HG02642 (cell line): ENCODE measurements around the gene MAD1L1.

ENCODE experiments used
- ATAC-seq: cut with Tn5 transposase; IDR thresholded peaks from one replicate; pipeline ENCODE4 v1.9.1; 2021; ENCODE audit warnings: mild to moderate bottlenecking; ENCODE audit not compliant: unreplicated experiment, poor library complexity

Gene MAD1L1

GRCh38 chr7:2259480-2259879, 26.7 kb upstream of the MAD1L1 start:
- no peak for ATAC-seq

- peak; percentile 54 for ATAC-seq
These were observed 26.1 kb upstream of the MAD1L1 start for GRCh38 chr7:2258661-2259365.

- ATAC-seq, result no peak
These were observed 24.9 kb upstream of the MAD1L1 start for GRCh38 chr7:2257651-2258050.

- no peak for ATAC-seq
These were observed 24.4 kb upstream of the MAD1L1 start for GRCh38 chr7:2257046-2257551.

- no peak for ATAC-seq
These were observed 23.7 kb upstream of the MAD1L1 start for GRCh38 chr7:2256306-2257045.

GRCh38 chr7:2255145-2256139, 22.7 kb upstream of the MAD1L1 start:
- ATAC-seq, result no peak

- ATAC-seq, result no peak
These were observed 21.8 kb upstream of the MAD1L1 start for GRCh38 chr7:2254429-2255144.

GRCh38 chr7:2253525-2254244, 20.9 kb upstream of the MAD1L1 start:
- no peak for ATAC-seq

- no peak for ATAC-seq
These were observed 20.3 kb upstream of the MAD1L1 start for GRCh38 chr7:2253021-2253420.

GRCh38 chr7:2251841-2252771, 19.4 kb upstream of the MAD1L1 start:
- no peak for ATAC-seq

GRCh38 chr7:2251381-2251780, 18.6 kb upstream of the MAD1L1 start:
- ATAC-seq, result no peak

GRCh38 chr7:2249744-2250323, 17.1 kb upstream of the MAD1L1 start:
- no peak for ATAC-seq

GRCh38 chr7:2248984-2249694, 16.4 kb upstream of the MAD1L1 start:
- peak; percentile 52 for ATAC-seq

GRCh38 chr7:2247141-2247995, 14.6 kb upstream of the MAD1L1 start:
- ATAC-seq, result no peak

GRCh38 chr7:2245883-2246675, 13.3 kb upstream of the MAD1L1 start:
- ATAC-seq, result no peak
